Measurements from ENCODE around the gene CHRDL2. TPM values are rescaled to one million over a fixed set of nuclear protein-coding genes. Genes with fewer than 3 reads are reported as not detected.

CHRDL2 gene
- total and polyA plus RNA-seq, 2 of the 4 experiments (the other 2 are of a cell fraction): 0.80 TPM; not detected in 1

DNA sequence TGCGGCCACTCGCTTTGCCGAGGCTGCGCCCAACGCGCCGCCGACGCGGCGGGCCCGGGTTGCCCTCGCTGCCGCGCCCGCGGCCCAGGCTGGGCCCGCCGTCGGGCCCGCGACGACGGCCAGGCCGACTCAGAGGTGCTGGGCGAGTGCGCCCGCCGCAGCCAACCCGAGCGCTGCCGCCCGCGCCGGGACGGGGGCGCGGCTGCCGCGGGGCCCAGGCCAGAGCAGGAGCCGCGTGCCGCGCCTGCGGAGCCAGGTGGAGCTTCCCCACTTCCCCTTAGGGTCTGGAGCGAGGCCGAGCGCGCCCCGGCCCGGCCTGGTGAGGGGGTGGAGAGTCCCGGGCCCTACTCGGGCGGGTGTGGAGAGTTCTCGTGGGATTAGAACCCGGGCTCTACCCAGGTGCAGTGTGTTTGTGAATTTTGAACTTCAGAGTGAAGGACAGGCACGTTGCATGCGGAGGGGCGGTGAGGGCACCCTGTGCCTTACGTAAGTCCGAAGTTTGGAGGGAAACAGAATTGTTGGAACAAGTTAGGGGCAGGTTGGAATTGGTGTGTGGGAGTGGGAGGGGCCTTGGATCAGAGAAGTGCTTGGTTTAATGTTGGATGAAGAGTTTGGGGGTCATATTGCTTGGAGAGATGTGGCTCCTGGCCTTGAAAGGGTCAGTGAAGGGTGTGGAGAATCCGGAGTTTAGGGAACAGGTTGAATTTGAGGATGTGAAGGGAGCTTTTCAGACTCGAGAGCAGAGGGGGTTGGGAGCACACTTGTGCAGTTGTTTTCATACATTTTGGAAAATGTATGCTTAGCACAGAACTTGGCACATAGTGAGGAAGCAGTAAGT lies 18.1 kb upstream of the CHRDL2 start:
- peak; percentile 62 for ATAC-seq (ENCODE audit: low read depth)
- Histone ChIP-seq H3K23ac (ENCODE audit: low read depth, low read length) (peak overlapping the region; percentile 90), H3K27ac (ENCODE audit: insufficient read depth, low read length) (peak overlapping the region; percentile 85), H3K4me2 (ENCODE audit: low read depth, low read length) (peak overlapping the region; percentile 91), H3K4ac (ENCODE audit: low read depth, low read length) (peak overlapping the region; percentile 88), H4K8ac (ENCODE audit: low read depth in 2 of 2, low read length in 2 of 2) (peak overlapping the region; percentile 1 to 80; a peak in 2 of 4 replicates), H3K27me3 (ENCODE audit: control insufficient read depth, insufficient read depth, low read length) (no peaks in the 10 kb centered on the region), H3K9me1 (ENCODE audit: insufficient read depth, low read length) (peaks cover 3% of the 10 kb centered on the region), H3K4me1 (ENCODE audit: control insufficient read depth, insufficient read depth, low read length) (peaks cover 9% of the 10 kb centered on the region), H3K9ac (ENCODE audit: low read depth, low read length) (peak overlapping the region; percentile 89), H3K18ac (ENCODE audit: low read depth, low read length) (peak overlapping the region; percentile 68), H2AK5ac (ENCODE audit: low read depth, low read length) (peak overlapping the region; percentile 82), H2BK5ac (ENCODE audit: low read depth, low read length, poor library complexity, severe bottlenecking) (peak overlapping the region; percentile 73), H3K79me1 (ENCODE audit: low read depth in 1 of 2, low read length in 2 of 2) (peaks cover 4 to 19% of the 10 kb centered on the region in 2 experiments; a peak in 2 of 4 replicates), H3K36me3 (ENCODE audit: control insufficient read depth, insufficient read depth, low read length) (no peaks in the 10 kb centered on the region), H4K5ac (ENCODE audit: low read depth, low read length) (peak overlapping the region; percentile 68), H4K91ac (ENCODE audit: insufficient read depth, low read depth, low read length) (peak overlapping the region; percentile 69), H2BK15ac (ENCODE audit: low read depth, low read length) (0 out of 3 replicates have a peak overlapping the region, but pooled peaks have one; percentile 31), H2BK120ac (ENCODE audit: low read depth, low read length) (peak overlapping the region; percentile 43), H3K56ac (ENCODE audit: extremely low read depth, insufficient read depth, low read length) (no peak overlapping the region), H2BK20ac (ENCODE audit: low read depth, low read length) (no peak overlapping the region), H3K9me3 (ENCODE audit: control insufficient read depth, insufficient read depth, low read length) (no peaks in the 10 kb centered on the region), H2AK9ac (replicated peaks; ENCODE audit: low read depth, low read length, poor library complexity) (peak overlapping the region; percentile 95), H4K20me1 (ENCODE audit: insufficient read depth, low read length) (peaks cover 5% of the 10 kb centered on the region), H2AFZ (replicated peaks; ENCODE audit: low read length, poor library complexity) (peak overlapping the region; percentile 91), H3K14ac (replicated peaks; ENCODE audit: low read depth, low read length) (peak overlapping the region; percentile 93), H3K4me3 (ENCODE audit: insufficient read depth, low read depth, low read length) (peak overlapping the region; percentile 90)
- intact Hi-C loops (cut with micrococcal nuclease): loop anchor here (2.0 kb wide), 1 partner anchor 25 kb away; no protein-coding TSS in a partner anchor
- dilution Hi-C loops (cut with HindIII; ENCODE audit: low sequenced_read_pairs, unreplicated experiment): loop anchor here (25.0 kb wide), 1 partner anchor 137 kb away; no protein-coding TSS in a partner anchor
- TF ChIP-seq MAFK (IDR thresholded peaks at IDR 0.05; ENCODE audit: low read depth, low read length) (no peak), CHD1 (IDR thresholded peaks at IDR 0.05; ENCODE audit: low read depth, low read length) (no peak), NFE2L2 (IDR thresholded peaks at IDR 0.05; ENCODE audit: low read depth, low read length) (no peak), ELK1 (IDR thresholded peaks at IDR 0.05; ENCODE audit: borderline replicate concordance, low read depth, low read length) (no peak), MXI1 (IDR thresholded peaks at IDR 0.05; ENCODE audit: borderline replicate concordance, low read depth, low read length) (peak; percentile 78)
- CTCF ChIA-PET: no interaction called here
- BruUV-seq (replicated peaks): no TSS peak
- POLR2A ChIA-PET (ENCODE audit: unreplicated experiment): interaction anchor here (0.6 kb wide), 1 partner anchor 70 kb away, joined by 5 read pairs; no protein-coding TSS in a partner anchor
- WGBS, 2 experiments (ENCODE audit: extremely low coverage in 2 of 2, insufficient read length in 1 of 2): 0% methylated on average over 28 of the region's 63 CpGs; no CpG with 5 or more reads in 1 of the 2 experiments
- in situ Hi-C loops (cut with MboI; ENCODE audit: low sequenced_read_pairs): no loop called here
- peak; percentile 29 for DNase-seq
